Testis (tissue), 3 donors: ENCODE results near the gene NEURL2. TPM values are rescaled to one million over a fixed set of nuclear protein-coding genes. Genes with fewer than 3 reads are reported as not detected.
A peak's percentile ranks its signal among the peaks of the same experiment; 100 is the strongest.

Experiments used
- DNase-seq: peaks from one replicate; pipeline ENCODE4 v3.0.0-alpha.2; 2019
- H3K27ac ChIP-seq, 2 donors: fragments of 200-600 bp; sonication (generic); one replicate each; pipeline ENCODE4 v1.5.1; 2019
- H3K27me3 ChIP-seq: fragments of 200-600 bp; sonication (generic); one replicate; pipeline ENCODE4 v1.5.1; 2019
- H3K36me3 ChIP-seq: fragments of 200-600 bp; sonication (generic); one replicate; pipeline ENCODE4 v1.5.1; 2017; ENCODE audit warnings: low read depth; ENCODE audit errors: missing control alignments
- H3K4me1 ChIP-seq: fragments of 200-600 bp; sonication (generic); one replicate; pipeline ENCODE4 v1.5.1; 2019
- H3K4me3 ChIP-seq, 2 donors: fragments of 200-600 bp; sonication (generic); one replicate each; pipeline ENCODE4 v1.5.1; 2017 to 2019
- H3K9me3 ChIP-seq: fragments of 200-600 bp; sonication (generic); one replicate; pipeline ENCODE4 v1.5.1; 2017
- CTCF ChIP-seq, 3 experiments: fragments of 450-650 bp in 2 of 3; fragments of 200-600 bp in 1 of 3; sonication (generic) in 1 of 3; IDR thresholded peaks; one replicate each; pipeline ENCODE4 v1.5.1; 2016 to 2019; ENCODE audit warnings: antibody characterized with exemption in 3 of 3, mild to moderate bottlenecking in 2 of 3, moderate library complexity in 1 of 3
- POLR2A ChIP-seq: fragments of 450-650 bp; IDR thresholded peaks from one replicate; pipeline ENCODE4 v1.6.1; 2017; ENCODE audit warnings: antibody characterized with exemption, mild to moderate bottlenecking, moderate library complexity
- WGBS, 2 donors: methylation state at CpG; one replicate each; pipeline ENCODE4 v1.1.5; 2018; 5-methylcytosine and 5-hydroxymethylcytosine counted together
- intact Hi-C: fragments of 100-400 bp; cut with DNase I; formaldehyde crosslinking; loops from one replicate; pipeline ENCODE4 v1.15.1; 2023; ENCODE audit warnings: low total_unique reads
- polyA plus RNA-seq: library from polyadenylated mRNA; stranded (reverse); fragments of 350-450 nt; fragmentation: Illumina TruSeq; extraction: RNeasy Lipid Tissue Mini Kit (QIAGEN cat#74804); gene quantifications from one replicate; pipeline ENCODE4 v1.2.3, GENCODE V29; 2014; ENCODE audit warnings: low read depth, low replicate concordance; ENCODE audit not compliant: insufficient read depth
- total RNA-seq, 2 donors: library from RNA; depleted of rRNA; stranded (reverse); fragments of >200 nt; gene quantifications; one replicate each; pipeline ENCODE4 v1.2.3, GENCODE V29; 2016

NEURL2 gene
- total and polyA plus RNA-seq, 3 donors from 2014 or later, result 1.9 to 9.1 (median 7.0) TPM

GRCh38 chr20:45937765-45938164, 46.8 kb upstream of the NEURL2 start:
- TF ChIP-seq POLR2A (no peak), CTCF (IDR thresholded peaks at IDR 0.05) (no peak)
- Histone ChIP-seq H3K9me3 (no peaks in the 10 kb centered on the region), H3K27me3 (no peaks in the 10 kb centered on the region), H3K4me1 (peaks cover 13% of the 10 kb centered on the region), H3K4me3 (no peak overlapping the region), H3K36me3 (no peaks in the 10 kb centered on the region), H3K27ac (no peak overlapping the region)
- WGBS, 2 donors, result 70 to 72% methylated on average over 2 of the region's 2 CpGs
- intact Hi-C loops, result no loop called here
- no peak for DNase-seq

- 2% methylated on average over 21 of the region's 21 CpGs for WGBS, 2 donors
- H3K9me3 ChIP-seq, result no peaks in the 10 kb centered on the region
- intact Hi-C loops, result no loop called here
- no peaks in the 10 kb centered on the region for H3K36me3 ChIP-seq
- H3K4me1 ChIP-seq, result peaks cover 14% of the 10 kb centered on the region
- no peaks in the 10 kb centered on the region for H3K27me3 ChIP-seq
- H3K27ac ChIP-seq, result peak overlapping the region; percentile 88 to 100
- peak overlapping the region; percentile 96 to 99 for H3K4me3 ChIP-seq
- no peak for DNase-seq
- no peak for TF ChIP-seq CTCF (IDR thresholded peaks at IDR 0.05)
- no peak for TF ChIP-seq POLR2A
Measured at GRCh38 chr20:45935416-45936046, 44.5 kb upstream of the NEURL2 start.

- Histone ChIP-seq H3K27me3 (no peaks in the 10 kb centered on the region), H3K4me1 (peaks cover 14% of the 10 kb centered on the region), H3K9me3 (no peaks in the 10 kb centered on the region), H3K36me3 (no peaks in the 10 kb centered on the region), H3K4me3 (peak within 1 kb of the TSS; percentile 96 to 99), H3K27ac (peak within 1 kb of the TSS; percentile 100)
- intact Hi-C loops, result no loop called here
- peak; percentile 99 for DNase-seq
- TF ChIP-seq POLR2A (peak; percentile 88), CTCF (IDR thresholded peaks at IDR 0.05) (peak in 1 of 3 experiments; percentile 33)
- WGBS, 2 donors, result 0% methylated on average over 9 to 69 of the region's 102 CpGs
Measured at GRCh38 chr20:45934586-45935415, 43.8 kb upstream of the NEURL2 start, which contains the start of gene PCIF1. PCIF1 (plus strand) TSS chr20:45934683; CDS start chr20:45939000, 4,317 bp downstream.

GRCh38 chr20:45934046-45934585, 43.1 kb upstream of the NEURL2 start:
- peak overlapping the region; percentile 100 for H3K27ac ChIP-seq
- WGBS, 2 donors, result 0% methylated on average over 5 to 34 of the region's 34 CpGs
- peak; percentile 73 for DNase-seq
- no peaks in the 10 kb centered on the region for H3K27me3 ChIP-seq
- TF ChIP-seq POLR2A (no peak), CTCF (IDR thresholded peaks at IDR 0.05) (no peak)
- H3K4me1 ChIP-seq, result peaks cover 14% of the 10 kb centered on the region
- peak overlapping the region; percentile 96 to 99 for H3K4me3 ChIP-seq
- H3K36me3 ChIP-seq, result no peaks in the 10 kb centered on the region
- no peaks in the 10 kb centered on the region for H3K9me3 ChIP-seq
- intact Hi-C loops, result no loop called here
